Measurements from ENCODE around the gene CLTRN.
"Not testable (repeated sequence)": the region's sequence is repeated elsewhere in the genome, so short reads cannot be mapped to it uniquely, and the experiment has no call there.

The CLTRN gene

GRCh38 chrX:15664487-15665444 is at the start of gene CLTRN:
Gene CLTRN, minus strand, starts transcription at chrX:15664805. Its CDS starts 30 bp downstream, at chrX:15664775.
- DNase-seq (ENCODE audit: low read depth in 1 of 2, low spot score in 1 of 2): no peak

- DNase-seq (ENCODE audit: low read depth in 1 of 2, low spot score in 1 of 2): not testable (repeated sequence)
These were observed 39.7 kb upstream of the CLTRN start for GRCh38 chrX:15704273-15704672.

- not testable (repeated sequence) for DNase-seq (ENCODE audit: low read depth in 1 of 2, low spot score in 1 of 2)
These were observed 39.2 kb upstream of the CLTRN start for GRCh38 chrX:15703809-15704208.

- no peak for DNase-seq (ENCODE audit: low read depth in 1 of 2, low spot score in 1 of 2)
These were observed 38.1 kb upstream of the CLTRN start for GRCh38 chrX:15702488-15703371.

GRCh38 chrX:15696516-15696915 is 31.9 kb upstream of the CLTRN start:
- no peak for DNase-seq (ENCODE audit: low read depth in 1 of 2, low spot score in 1 of 2)

- DNase-seq (ENCODE audit: low read depth in 1 of 2, low spot score in 1 of 2): no peak
These were observed 30.4 kb upstream of the CLTRN start for GRCh38 chrX:15694941-15695451.

- DNase-seq (ENCODE audit: low read depth in 1 of 2, low spot score in 1 of 2): peak; percentile 4 to 31
These were observed 22.4 kb upstream of the CLTRN start for GRCh38 chrX:15686818-15687685.

GRCh38 chrX:15683193-15683592 is 18.6 kb upstream of the CLTRN start:
- DNase-seq (ENCODE audit: low read depth in 1 of 2, low spot score in 1 of 2): no peak

- DNase-seq (ENCODE audit: low read depth in 1 of 2, low spot score in 1 of 2): no peak
These were observed 16.8 kb upstream of the CLTRN start for GRCh38 chrX:15681433-15681832.

GRCh38 chrX:15680401-15680800 is 15.8 kb upstream of the CLTRN start:
- no peak for DNase-seq (ENCODE audit: low read depth in 1 of 2, low spot score in 1 of 2)

GRCh38 chrX:15679246-15679645 is 14.6 kb upstream of the CLTRN start:
- no peak for DNase-seq (ENCODE audit: low read depth in 1 of 2, low spot score in 1 of 2)

- DNase-seq (ENCODE audit: low read depth in 1 of 2, low spot score in 1 of 2): no peak
These were observed 13.7 kb upstream of the CLTRN start for GRCh38 chrX:15678339-15678738.

GRCh38 chrX:15676886-15677285 is 12.3 kb upstream of the CLTRN start:
- no peak for DNase-seq (ENCODE audit: low read depth in 1 of 2, low spot score in 1 of 2)

- DNase-seq (ENCODE audit: low read depth in 1 of 2, low spot score in 1 of 2): peak in 1 of 2 donors; percentile 82
These were observed 10.9 kb upstream of the CLTRN start for GRCh38 chrX:15675490-15675921.

- DNase-seq (ENCODE audit: low read depth in 1 of 2, low spot score in 1 of 2): peak; percentile 74 to 85
These were observed 10.4 kb upstream of the CLTRN start for GRCh38 chrX:15674841-15675489.

GRCh38 chrX:15674514-15674840 is 9.9 kb upstream of the CLTRN start:
- no peak for DNase-seq (ENCODE audit: low read depth in 1 of 2, low spot score in 1 of 2)

GRCh38 chrX:15673970-15674369 is 9.4 kb upstream of the CLTRN start:
- no peak for DNase-seq (ENCODE audit: low read depth in 1 of 2, low spot score in 1 of 2)

GRCh38 chrX:15672881-15673280 is 8.3 kb upstream of the CLTRN start:
- no peak for DNase-seq (ENCODE audit: low read depth in 1 of 2, low spot score in 1 of 2)

GRCh38 chrX:15663439-15663838 is 1.2 kb downstream of the CLTRN start:
- no peak for DNase-seq (ENCODE audit: low read depth in 1 of 2, low spot score in 1 of 2)

- not testable (repeated sequence) for DNase-seq (ENCODE audit: low read depth in 1 of 2, low spot score in 1 of 2)
These were observed 9.8 kb downstream of the CLTRN start for GRCh38 chrX:15654804-15655203.
